Measurements from ENCODE around the gene GCNT4.

DNA sequence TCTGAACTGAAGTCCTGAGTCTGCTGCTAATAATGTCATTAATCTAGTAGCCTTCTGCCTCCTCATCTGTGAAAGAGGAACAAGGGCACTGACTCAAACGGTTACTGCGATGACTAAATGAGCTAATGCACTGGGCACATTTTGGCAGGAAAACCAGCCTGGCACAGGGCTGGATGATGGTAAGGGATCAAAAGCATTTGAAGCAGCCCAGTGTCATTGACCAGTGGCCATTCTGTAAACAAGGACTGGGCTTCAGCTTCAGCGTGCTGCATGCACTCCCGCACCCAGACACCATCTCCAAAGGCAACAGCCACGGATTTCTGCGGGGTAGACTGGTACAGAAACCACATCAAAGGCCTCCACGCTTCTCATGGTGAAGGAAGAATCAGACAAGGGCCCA, 8.0 kb downstream of the GCNT4 start:
- no peak for TF ChIP-seq SP1 (IDR thresholded peaks at IDR 0.05)
- no peak for TF ChIP-seq FOXA1 (IDR thresholded peaks at IDR 0.05)

All from HEK293T (cell line).